PC-3 (cell line): ENCODE results near the gene PAFAH1B2.

Experiments used
- CTCF ChIP-seq: fragments of 300-600 bp; sonication (generic); conservative IDR thresholded peaks from 2 replicates; pipeline ENCODE4 v1.5.1; 2017; ENCODE audit warnings: antibody characterized with exemption, low read depth, mild to moderate bottlenecking, low read length
- EZH2 ChIP-seq: fragments of 300-600 bp; sonication (generic); IDR thresholded peaks from one replicate; pipeline ENCODE4 v1.6.1; 2017; ENCODE audit warnings: antibody characterized with exemption, mild to moderate bottlenecking, low read length; ENCODE audit not compliant: unreplicated experiment

- TF ChIP-seq CTCF: peak; percentile 37; the same call in 1 of the 2 replicates
- TF ChIP-seq EZH2: no peak
Measured at GRCh38 chr11:117221775-117222517, 77.9 kb downstream of the PAFAH1B2 start.
